ENCODE measurements around the gene ZC3H7A. TPM values are rescaled to one million over a fixed set of nuclear protein-coding genes. Genes with fewer than 3 reads are reported as not detected.

ZC3H7A gene
- total RNA-seq, 1 experiment from 2014 or later = 45.9 TPM

DNA sequence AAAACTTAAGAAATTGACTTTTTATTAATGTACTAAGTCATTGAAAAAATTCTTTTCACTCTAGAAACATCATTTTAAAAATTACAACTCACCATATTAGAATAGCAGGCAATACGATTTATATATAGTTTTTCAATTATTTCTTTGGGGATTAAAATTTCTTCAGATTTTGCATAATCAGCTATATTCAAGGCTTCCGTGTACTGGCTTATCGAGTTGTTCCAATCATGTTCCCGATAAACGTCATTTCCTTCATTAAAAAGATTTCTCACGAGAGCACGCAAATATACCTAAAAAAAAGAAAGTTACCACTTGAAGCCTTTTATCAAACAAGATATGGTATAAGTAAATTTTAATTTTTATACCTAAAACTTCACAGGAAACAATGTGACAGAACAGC is 18.0 kb downstream of the ZC3H7A start (continued):
- no peak for TF ChIP-seq NFATC4 (CRISPR knock-in tag; IDR thresholded peaks at IDR 0.05)
- TF ChIP-seq NFE2L1 (CRISPR knock-in tag; IDR thresholded peaks at IDR 0.05) = no peak

DNA sequence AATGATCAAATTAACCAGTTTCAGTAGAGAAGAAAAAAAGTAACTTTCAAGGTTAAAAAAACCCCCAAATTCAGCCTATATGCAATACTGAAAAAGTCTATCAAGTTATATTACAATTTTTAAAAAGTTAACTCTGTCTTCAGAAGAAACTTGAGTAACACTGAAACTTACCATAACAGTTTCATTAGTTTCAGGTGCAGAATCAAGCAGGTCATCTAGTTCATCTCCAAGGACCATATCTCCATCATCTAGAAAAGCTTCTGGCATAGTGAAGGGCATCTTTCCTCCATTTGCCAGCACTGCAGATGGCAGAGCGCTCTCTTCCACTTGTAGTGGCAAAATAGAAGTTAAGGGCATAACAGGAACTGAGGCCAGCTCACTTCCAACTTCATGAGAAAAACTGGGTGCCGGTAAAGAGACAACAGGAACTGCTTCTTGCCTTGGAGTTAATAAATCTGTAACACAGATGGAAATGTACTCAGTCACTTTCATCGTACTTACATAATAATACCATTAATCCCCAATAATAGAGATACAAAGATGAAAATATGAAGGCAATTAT is 22.9 kb downstream of the ZC3H7A start:
- Mint-ChIP-seq H3K4me3 (no peak overlapping the region), H3K36me3 (peaks cover 50% of the 10 kb centered on the region), H3K9me3 (no peaks in the 10 kb centered on the region), H3K27me3 (ENCODE audit: low read depth) (no peaks in the 10 kb centered on the region), H3K27ac (no peak overlapping the region), H3K4me1 (no peaks in the 10 kb centered on the region)
- TF ChIP-seq SMAD4 (CRISPR knock-in tag; IDR thresholded peaks at IDR 0.05) (no peak), TEAD4 (CRISPR knock-in tag; IDR thresholded peaks at IDR 0.05) (no peak), ELF4 (CRISPR knock-in tag; IDR thresholded peaks at IDR 0.05; ENCODE audit: low read depth) (no peak), CBFB (CRISPR knock-in tag; IDR thresholded peaks at IDR 0.05; ENCODE audit: low read depth) (no peak)
- ChIA-PET CTCF (no interaction called here), POLR2A (no interaction called here)
- DNase-seq (ENCODE audit: low spot score) (no peak), ATAC-seq (no peak)

DNA sequence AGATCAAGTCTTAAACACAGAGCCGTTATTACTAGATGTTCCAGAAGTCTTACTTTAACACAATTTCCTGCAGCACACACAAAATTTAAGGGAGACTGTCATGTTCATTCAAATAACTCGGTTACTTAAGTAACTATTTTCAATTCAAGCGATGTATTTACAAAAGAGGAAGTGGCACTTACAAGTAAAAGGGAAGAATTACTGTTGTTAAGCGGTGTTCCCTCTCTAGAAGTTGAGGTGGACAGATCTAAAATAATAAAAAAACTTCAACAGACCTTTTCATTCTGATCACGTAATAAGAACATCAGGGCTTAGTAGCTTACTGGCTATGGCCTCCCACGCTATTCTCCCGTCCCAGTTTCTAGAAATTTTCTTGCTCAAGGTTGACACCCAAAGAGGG is 28.2 kb downstream of the ZC3H7A start:
- Mint-ChIP-seq H3K4me3 (no peak overlapping the region), H3K9me3 (no peaks in the 10 kb centered on the region), H3K36me3 (peaks cover 64% of the 10 kb centered on the region), H3K4me1 (no peaks in the 10 kb centered on the region), H3K27ac (0 out of 2 replicates have a peak overlapping the region, but pooled peaks have one; percentile 22), H3K27me3 (ENCODE audit: low read depth) (no peaks in the 10 kb centered on the region)
- POLR2A ChIA-PET = no interaction called here
- TF ChIP-seq, protein P1, sequence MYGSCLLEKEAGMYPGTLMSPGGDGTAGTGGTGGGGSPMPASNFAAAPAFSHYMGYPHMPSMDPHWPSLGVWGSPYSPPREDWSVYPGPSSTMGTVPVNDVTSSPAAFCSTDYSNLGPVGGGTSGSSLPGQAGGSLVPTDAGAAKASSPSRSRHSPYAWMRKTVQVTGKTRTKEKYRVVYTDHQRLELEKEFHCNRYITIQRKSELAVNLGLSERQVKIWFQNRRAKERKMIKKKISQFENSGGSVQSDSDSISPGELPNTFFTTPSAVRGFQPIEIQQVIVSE (CRISPR knock-in tag; IDR thresholded peaks at IDR 0.05; ENCODE audit: borderline replicate concordance) = no peak
- TF ChIP-seq, protein P2, sequence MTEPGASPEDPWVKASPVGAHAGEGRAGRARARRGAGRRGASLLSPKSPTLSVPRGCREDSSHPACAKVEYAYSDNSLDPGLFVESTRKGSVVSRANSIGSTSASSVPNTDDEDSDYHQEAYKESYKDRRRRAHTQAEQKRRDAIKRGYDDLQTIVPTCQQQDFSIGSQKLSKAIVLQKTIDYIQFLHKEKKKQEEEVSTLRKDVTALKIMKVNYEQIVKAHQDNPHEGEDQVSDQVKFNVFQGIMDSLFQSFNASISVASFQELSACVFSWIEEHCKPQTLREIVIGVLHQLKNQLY (CRISPR knock-in tag; IDR thresholded peaks at IDR 0.05) = no peak
- TF ChIP-seq PRRX2 (CRISPR knock-in tag; IDR thresholded peaks at IDR 0.05) = no peak
- TF ChIP-seq FOXJ3 (CRISPR knock-in tag; IDR thresholded peaks at IDR 0.05; ENCODE audit: borderline replicate concordance) = no peak
- TF ChIP-seq, protein P3, sequence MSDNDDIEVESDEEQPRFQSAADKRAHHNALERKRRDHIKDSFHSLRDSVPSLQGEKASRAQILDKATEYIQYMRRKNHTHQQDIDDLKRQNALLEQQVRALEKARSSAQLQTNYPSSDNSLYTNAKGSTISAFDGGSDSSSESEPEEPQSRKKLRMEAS (CRISPR knock-in tag; IDR thresholded peaks at IDR 0.05) = no peak
- TF ChIP-seq, protein P4, sequence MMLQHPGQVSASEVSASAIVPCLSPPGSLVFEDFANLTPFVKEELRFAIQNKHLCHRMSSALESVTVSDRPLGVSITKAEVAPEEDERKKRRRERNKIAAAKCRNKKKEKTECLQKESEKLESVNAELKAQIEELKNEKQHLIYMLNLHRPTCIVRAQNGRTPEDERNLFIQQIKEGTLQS (CRISPR knock-in tag; conservative IDR thresholded peaks at IDR 0.05) = no peak
- TF ChIP-seq, protein P5, sequence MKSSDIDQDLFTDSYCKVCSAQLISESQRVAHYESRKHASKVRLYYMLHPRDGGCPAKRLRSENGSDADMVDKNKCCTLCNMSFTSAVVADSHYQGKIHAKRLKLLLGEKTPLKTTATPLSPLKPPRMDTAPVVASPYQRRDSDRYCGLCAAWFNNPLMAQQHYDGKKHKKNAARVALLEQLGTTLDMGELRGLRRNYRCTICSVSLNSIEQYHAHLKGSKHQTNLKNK (CRISPR knock-in tag; IDR thresholded peaks at IDR 0.05) = no peak
- TF ChIP-seq RELA (CRISPR knock-in tag; IDR thresholded peaks at IDR 0.05; ENCODE audit: borderline replicate concordance) = no peak
- no peak for TF ChIP-seq TEAD1 (CRISPR knock-in tag; IDR thresholded peaks at IDR 0.05)
- no peak for TF ChIP-seq ZNF232 (CRISPR knock-in tag; IDR thresholded peaks at IDR 0.05)
- TF ChIP-seq, protein P6, sequence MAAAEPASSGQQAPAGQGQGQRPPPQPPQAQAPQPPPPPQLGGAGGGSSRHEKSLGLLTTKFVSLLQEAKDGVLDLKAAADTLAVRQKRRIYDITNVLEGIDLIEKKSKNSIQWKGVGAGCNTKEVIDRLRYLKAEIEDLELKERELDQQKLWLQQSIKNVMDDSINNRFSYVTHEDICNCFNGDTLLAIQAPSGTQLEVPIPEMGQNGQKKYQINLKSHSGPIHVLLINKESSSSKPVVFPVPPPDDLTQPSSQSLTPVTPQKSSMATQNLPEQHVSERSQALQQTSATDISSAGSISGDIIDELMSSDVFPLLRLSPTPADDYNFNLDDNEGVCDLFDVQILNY (CRISPR knock-in tag; IDR thresholded peaks at IDR 0.05) = no peak
- no peak for TF ChIP-seq CREM (CRISPR knock-in tag; IDR thresholded peaks at IDR 0.05)
- ATAC-seq = no peak
- CTCF ChIA-PET = interaction anchor here (1.7 kb wide), 1 partner anchor 28 kb away, joined by 9 read pairs; the partner anchor contains the start of gene ZC3H7A
- no peak for DNase-seq (ENCODE audit: low spot score)

DNA sequence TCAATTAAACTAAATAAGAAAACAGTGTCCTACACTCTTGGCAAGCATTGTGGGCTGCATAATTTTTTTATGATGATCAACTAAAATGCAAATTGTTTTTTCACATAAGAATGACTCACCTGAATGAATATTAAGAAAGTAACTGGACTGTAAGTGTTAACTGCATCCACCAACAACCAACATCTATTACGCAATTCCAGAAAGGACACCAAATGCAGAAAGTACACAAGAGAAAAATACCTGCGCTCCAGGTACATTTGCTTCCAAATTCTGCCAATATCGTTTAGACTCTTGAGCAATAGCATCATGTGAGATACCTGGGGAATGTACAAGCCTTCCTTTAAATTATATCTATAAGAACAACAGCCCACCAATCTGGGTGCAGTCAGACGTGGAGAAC is 34.6 kb downstream of the ZC3H7A start:
- CTCF ChIA-PET = no interaction called here
- no peak for ATAC-seq
- no peak for TF ChIP-seq ZNF396 (CRISPR knock-in tag; IDR thresholded peaks at IDR 0.05; ENCODE audit: borderline replicate concordance)
- TF ChIP-seq ELF4 (CRISPR knock-in tag; IDR thresholded peaks at IDR 0.05; ENCODE audit: low read depth) = no peak
- TF ChIP-seq, protein P7, sequence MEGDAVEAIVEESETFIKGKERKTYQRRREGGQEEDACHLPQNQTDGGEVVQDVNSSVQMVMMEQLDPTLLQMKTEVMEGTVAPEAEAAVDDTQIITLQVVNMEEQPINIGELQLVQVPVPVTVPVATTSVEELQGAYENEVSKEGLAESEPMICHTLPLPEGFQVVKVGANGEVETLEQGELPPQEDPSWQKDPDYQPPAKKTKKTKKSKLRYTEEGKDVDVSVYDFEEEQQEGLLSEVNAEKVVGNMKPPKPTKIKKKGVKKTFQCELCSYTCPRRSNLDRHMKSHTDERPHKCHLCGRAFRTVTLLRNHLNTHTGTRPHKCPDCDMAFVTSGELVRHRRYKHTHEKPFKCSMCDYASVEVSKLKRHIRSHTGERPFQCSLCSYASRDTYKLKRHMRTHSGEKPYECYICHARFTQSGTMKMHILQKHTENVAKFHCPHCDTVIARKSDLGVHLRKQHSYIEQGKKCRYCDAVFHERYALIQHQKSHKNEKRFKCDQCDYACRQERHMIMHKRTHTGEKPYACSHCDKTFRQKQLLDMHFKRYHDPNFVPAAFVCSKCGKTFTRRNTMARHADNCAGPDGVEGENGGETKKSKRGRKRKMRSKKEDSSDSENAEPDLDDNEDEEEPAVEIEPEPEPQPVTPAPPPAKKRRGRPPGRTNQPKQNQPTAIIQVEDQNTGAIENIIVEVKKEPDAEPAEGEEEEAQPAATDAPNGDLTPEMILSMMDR (IDR thresholded peaks at IDR 0.05) = no peak
- TF ChIP-seq PRRX2 (CRISPR knock-in tag; IDR thresholded peaks at IDR 0.05) = no peak
- TF ChIP-seq, protein P8, sequence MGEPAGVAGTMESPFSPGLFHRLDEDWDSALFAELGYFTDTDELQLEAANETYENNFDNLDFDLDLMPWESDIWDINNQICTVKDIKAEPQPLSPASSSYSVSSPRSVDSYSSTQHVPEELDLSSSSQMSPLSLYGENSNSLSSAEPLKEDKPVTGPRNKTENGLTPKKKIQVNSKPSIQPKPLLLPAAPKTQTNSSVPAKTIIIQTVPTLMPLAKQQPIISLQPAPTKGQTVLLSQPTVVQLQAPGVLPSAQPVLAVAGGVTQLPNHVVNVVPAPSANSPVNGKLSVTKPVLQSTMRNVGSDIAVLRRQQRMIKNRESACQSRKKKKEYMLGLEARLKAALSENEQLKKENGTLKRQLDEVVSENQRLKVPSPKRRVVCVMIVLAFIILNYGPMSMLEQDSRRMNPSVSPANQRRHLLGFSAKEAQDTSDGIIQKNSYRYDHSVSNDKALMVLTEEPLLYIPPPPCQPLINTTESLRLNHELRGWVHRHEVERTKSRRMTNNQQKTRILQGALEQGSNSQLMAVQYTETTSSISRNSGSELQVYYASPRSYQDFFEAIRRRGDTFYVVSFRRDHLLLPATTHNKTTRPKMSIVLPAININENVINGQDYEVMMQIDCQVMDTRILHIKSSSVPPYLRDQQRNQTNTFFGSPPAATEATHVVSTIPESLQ (CRISPR knock-in tag; IDR thresholded peaks at IDR 0.05) = no peak
- no peak for TF ChIP-seq TEAD4 (CRISPR knock-in tag; IDR thresholded peaks at IDR 0.05)
- no peak for TF ChIP-seq RORB (CRISPR knock-in tag; IDR thresholded peaks at IDR 0.05)
- TF ChIP-seq NR3C1 (CRISPR knock-in tag; conservative IDR thresholded peaks at IDR 0.05; ENCODE audit: low read depth) = no peak
- TF ChIP-seq MXD4 (CRISPR knock-in tag; IDR thresholded peaks at IDR 0.05; ENCODE audit: borderline replicate concordance) = no peak
- no peak for TF ChIP-seq ZNF423 (CRISPR knock-in tag; IDR thresholded peaks at IDR 0.05)

More for the DNA sequence above, 34.6 kb downstream of the ZC3H7A start:
- Mint-ChIP-seq H3K27me3 (ENCODE audit: low read depth) (no peaks in the 10 kb centered on the region), H3K9me3 (no peaks in the 10 kb centered on the region), H3K36me3 (peaks cover 67% of the 10 kb centered on the region), H3K4me1 (no peaks in the 10 kb centered on the region), H3K4me3 (no peak overlapping the region), H3K27ac (no peak overlapping the region)
- POLR2A ChIA-PET = no interaction called here
- DNase-seq (ENCODE audit: low spot score) = no peak
